Cardiac fibroblast (primary cell): Measurements from ENCODE around the gene C19orf67.
A peak's percentile ranks its signal among the peaks of the same experiment; 100 is the strongest.

Experiments used
- DNase-seq, 2 donors: peaks; one replicate each; pipeline versions ENCODE4 v3.0.0 to v3.0.0-alpha.2; 2010; ENCODE audit warnings: low read depth in 2 of 2
- H3K4me3 ChIP-seq, 2 donors: replicated peaks in 1 of 2; 1 replicate in 1 of 2; 2 replicates in 1 of 2; pipeline ENCODE4 v1.5.1; 2011; ENCODE audit warnings: low read depth in 2 of 2, low read length in 2 of 2, mild to moderate bottlenecking in 2 of 2, moderate library complexity in 1 of 2
- CTCF ChIP-seq: IDR thresholded peaks from one replicate; pipeline ENCODE4 v1.5.1; 2011; ENCODE audit warnings: low read depth, mild to moderate bottlenecking, low read length, inconsistent platforms

Gene C19orf67

GRCh38 chr19:14063105-14063504 is 22.5 kb downstream of the C19orf67 start:
- no peak for DNase-seq
- H3K4me3 ChIP-seq: no peak overlapping the region
- TF ChIP-seq CTCF: no peak

- DNase-seq: no peak
- TF ChIP-seq CTCF: no peak
- H3K4me3 ChIP-seq: no peak overlapping the region
Observed at GRCh38 chr19:14062558-14062855, 23.1 kb downstream of the C19orf67 start.

GRCh38 chr19:14061751-14062557 is 23.6 kb downstream of the C19orf67 start, which contains the start of gene PALM3:
Gene PALM3, minus strand, starts transcription at chr19:14062076. Its CDS starts 96 bp downstream, at chr19:14061980.
- no peak for TF ChIP-seq CTCF
- no peak for DNase-seq
- H3K4me3 ChIP-seq: no peak within 1 kb of the TSS

- no peak overlapping the region for H3K4me3 ChIP-seq
- DNase-seq: peak in 1 of 2 donors; percentile 41
- TF ChIP-seq CTCF: no peak
Observed at GRCh38 chr19:14061081-14061749, 24.4 kb downstream of the C19orf67 start.

GRCh38 chr19:14059652-14060155 is 25.9 kb downstream of the C19orf67 start:
- no peak for TF ChIP-seq CTCF
- DNase-seq: no peak

GRCh38 chr19:14059093-14059480 is 26.5 kb downstream of the C19orf67 start:
- peak; percentile 81 for TF ChIP-seq CTCF
- H3K4me3 ChIP-seq: no peak overlapping the region
- DNase-seq: no peak

More at GRCh38 chr19:14059652-14060155, 25.9 kb downstream of the C19orf67 start:
- H3K4me3 ChIP-seq: no peak overlapping the region
